Upper lobe of left lung (tissue), 4 donors: ENCODE data around the gene DTX2.
"Not testable (repeated sequence)": the region's sequence is repeated elsewhere in the genome, so short reads cannot be mapped to it uniquely, and the experiment has no call there.

ENCODE experiments used
- EP300 ChIP-seq, 4 donors: sonication (generic); formaldehyde crosslinking; IDR thresholded peaks; one replicate each; pipeline ENCODE4 v1.5.1; 2017; ENCODE audit warnings: antibody characterized with exemption in 4 of 4, control low read depth in 2 of 4
- POLR2A ChIP-seq, 4 donors: fragments of 450-650 bp; IDR thresholded peaks; one replicate each; pipeline ENCODE4 v1.5.1; 2016 to 2017; ENCODE audit warnings: antibody characterized with exemption in 4 of 4, mild to moderate bottlenecking in 2 of 4
- POLR2AphosphoS5 ChIP-seq, 2 donors: sonication (generic); formaldehyde crosslinking; IDR thresholded peaks; one replicate each; pipeline ENCODE4 v1.5.1; 2017; ENCODE audit warnings: antibody characterized with exemption in 2 of 2
- TF ChIP-seq, protein P1 (sequence below), 6 experiments: fragments of 450-650 bp in 4 of 6; fragments of 200-600 bp in 2 of 6; sonication (generic) in 2 of 6; IDR thresholded peaks; one replicate each; pipeline ENCODE4 v1.5.1; 2016 to 2019; ENCODE audit warnings: antibody characterized with exemption in 6 of 6

DNA sequence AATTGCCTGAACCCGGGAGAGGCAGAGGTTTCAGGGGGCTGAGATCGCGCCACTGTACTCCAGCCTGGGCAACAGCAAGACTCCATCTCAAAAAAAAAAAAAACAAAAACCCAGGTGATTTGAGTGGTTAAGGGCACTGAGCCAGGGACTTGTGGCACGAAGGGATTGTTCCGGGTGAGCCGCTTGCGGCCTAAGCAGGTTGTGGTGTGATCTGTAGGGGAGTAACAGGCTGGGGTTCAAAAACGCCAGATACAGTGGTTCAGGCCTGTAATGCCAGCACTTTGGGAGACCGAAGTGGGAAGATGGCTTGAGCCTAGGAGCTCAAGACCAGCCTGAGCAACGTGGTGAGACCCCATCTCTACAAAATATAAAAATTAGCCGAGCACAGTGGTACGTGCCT, 17.7 kb upstream of the DTX2 start:
- not testable (repeated sequence) for TF ChIP-seq POLR2A, POLR2AphosphoS5, EP300 (IDR thresholded peaks at IDR 0.05)
- TF ChIP-seq, protein P1, sequence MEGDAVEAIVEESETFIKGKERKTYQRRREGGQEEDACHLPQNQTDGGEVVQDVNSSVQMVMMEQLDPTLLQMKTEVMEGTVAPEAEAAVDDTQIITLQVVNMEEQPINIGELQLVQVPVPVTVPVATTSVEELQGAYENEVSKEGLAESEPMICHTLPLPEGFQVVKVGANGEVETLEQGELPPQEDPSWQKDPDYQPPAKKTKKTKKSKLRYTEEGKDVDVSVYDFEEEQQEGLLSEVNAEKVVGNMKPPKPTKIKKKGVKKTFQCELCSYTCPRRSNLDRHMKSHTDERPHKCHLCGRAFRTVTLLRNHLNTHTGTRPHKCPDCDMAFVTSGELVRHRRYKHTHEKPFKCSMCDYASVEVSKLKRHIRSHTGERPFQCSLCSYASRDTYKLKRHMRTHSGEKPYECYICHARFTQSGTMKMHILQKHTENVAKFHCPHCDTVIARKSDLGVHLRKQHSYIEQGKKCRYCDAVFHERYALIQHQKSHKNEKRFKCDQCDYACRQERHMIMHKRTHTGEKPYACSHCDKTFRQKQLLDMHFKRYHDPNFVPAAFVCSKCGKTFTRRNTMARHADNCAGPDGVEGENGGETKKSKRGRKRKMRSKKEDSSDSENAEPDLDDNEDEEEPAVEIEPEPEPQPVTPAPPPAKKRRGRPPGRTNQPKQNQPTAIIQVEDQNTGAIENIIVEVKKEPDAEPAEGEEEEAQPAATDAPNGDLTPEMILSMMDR (IDR thresholded peaks at IDR 0.05): not testable (repeated sequence)
